HCT116 (cell line): ENCODE data around the gene SPDYE4. TPM values are rescaled to one million over a fixed set of nuclear protein-coding genes. Genes with fewer than 3 reads are reported as not detected.

ENCODE experiments used
- ATAC-seq: fragments of 200-7000 bp; cut with Tn5 transposase; 2 replicates; pipeline ENCODE4 v1.9.1; 2020; ENCODE audit warnings: mild to moderate bottlenecking, moderate library complexity
- BruUV-seq: library from RNA; stranded (reverse); fragments of 400-500 nt; replicated peaks from 2 replicates; lab custom pipeline; 2021; lab: Mats Ljungman, UMichigan
- CTCF ChIA-PET: fragments of 300-600 bp; sonication (Branson Sonifier 250); formaldehyde crosslinking; loops from one replicate; lab custom pipeline; 2021; ENCODE audit warnings: antibody characterized with exemption; lab: Charles Lee
- POLR2A ChIA-PET: fragments of 300-600, 350-600 bp; sonication (Branson Sonifier 250); formaldehyde crosslinking; loops from one replicate; lab custom pipeline; 2021; ENCODE audit warnings: antibody characterized with exemption; lab: Charles Lee
- RAD21 ChIA-PET, 2 experiments: fragments of 300-600 bp; sonication (Branson Sonifier 250); formaldehyde crosslinking; loops; one replicate each; lab custom pipeline; 2023; ENCODE audit warnings: low total read pairs in 2 of 2; ENCODE audit not compliant: uncharacterized antibody in 2 of 2, unreplicated experiment in 2 of 2, low non-redundant PET in 1 of 2; lab: Charles Lee
- DNase-seq: peaks from one replicate; pipeline ENCODE4 v3.0.0-alpha.2; 2010; ENCODE audit warnings: low read depth, low spot score
- H2AFZ ChIP-seq: fragments of 200-600 bp; shearing (Covaris generic), sonication (generic); 2 replicates; pipeline ENCODE4 v1.6.1; 2017; ENCODE audit warnings: low read depth, mixed run types, mixed read lengths, antibody characterized with exemption, low read length; ENCODE audit not compliant: poor library complexity, severe bottlenecking
- H3K27ac ChIP-seq: 2 replicates; pipeline ENCODE4 v1.5.1; 2012; ENCODE audit warnings: low read depth, low read length
- H3K27me3 ChIP-seq: fragments of 200-600 bp; sonication (generic); 2 replicates; pipeline ENCODE4 v1.6.1; 2016; ENCODE audit warnings: mixed run types, low read length, mixed read lengths; ENCODE audit not compliant: insufficient read depth
- H3K36me3 ChIP-seq, 2 experiments: fragments of 200-500 bp in 1 of 2; fragments of 200-600 bp in 1 of 2; sonication (Bioruptor generic) in 1 of 2; sonication (generic) in 1 of 2; 2 replicates each; pipeline versions ENCODE4 v1.5.1 to v1.6.1; 2014 to 2016; ENCODE audit warnings: low read length in 2 of 2, inconsistent platforms in 1 of 2, mixed read lengths in 1 of 2, mixed run types in 1 of 2; ENCODE audit not compliant: insufficient read depth in 2 of 2, control insufficient read depth in 1 of 2
- H3K4me1 ChIP-seq, 2 experiments: fragments of 200-600 bp in 1 of 2; sonication (generic) in 1 of 2; 2 replicates each; pipeline versions ENCODE4 v1.5.1 to v1.6.1; 2012 to 2017; ENCODE audit warnings: low read length in 2 of 2, inconsistent platforms in 1 of 2, mild to moderate bottlenecking in 1 of 2, mixed read lengths in 1 of 2, mixed run types in 1 of 2, moderate library complexity in 1 of 2; ENCODE audit not compliant: insufficient read depth in 2 of 2, control insufficient read depth in 1 of 2
- H3K4me2 ChIP-seq: fragments of 200-600 bp; sonication (generic); 2 replicates; pipeline ENCODE4 v1.6.1; 2017; ENCODE audit warnings: mixed run types, low read length, mixed read lengths
- H3K4me3 ChIP-seq, 2 experiments: fragments of 200-600 bp in 1 of 2; sonication (generic) in 1 of 2; replicated peaks in 1 of 2; 2 replicates each; pipeline ENCODE4 v1.5.1; 2011 to 2016; ENCODE audit warnings: low read length in 2 of 2, control low read depth in 1 of 2, low read depth in 1 of 2, mild to moderate bottlenecking in 1 of 2, mixed read lengths in 1 of 2, mixed run types in 1 of 2
- H3K79me2 ChIP-seq: fragments of 200-600 bp; sonication (generic); 2 replicates; pipeline ENCODE4 v1.6.1; 2017; ENCODE audit warnings: mild to moderate bottlenecking, mixed run types, low read length, moderate library complexity, mixed read lengths; ENCODE audit not compliant: insufficient read depth
- H3K9ac ChIP-seq: fragments of 200-600 bp; sonication (generic); 2 replicates; pipeline ENCODE4 v1.6.1; 2016; ENCODE audit warnings: low read length, mixed read lengths
- H3K9me2 ChIP-seq: fragments of 200-600 bp; sonication (generic), shearing (Covaris generic); 2 replicates; pipeline ENCODE4 v1.6.1; 2017; ENCODE audit warnings: mixed run types, mild to moderate bottlenecking, moderate library complexity; ENCODE audit not compliant: insufficient read depth
- H3K9me3 ChIP-seq, 2 experiments: fragments of 200-500 bp in 1 of 2; fragments of 200-600 bp in 1 of 2; sonication (Bioruptor generic) in 1 of 2; sonication (generic) in 1 of 2; 2 replicates each; pipeline ENCODE4 v1.6.1; 2014 to 2017; ENCODE audit warnings: low read length in 2 of 2, mixed read lengths in 2 of 2, inconsistent platforms in 1 of 2, low read depth in 1 of 2, mild to moderate bottlenecking in 1 of 2, mixed run types in 1 of 2, moderate library complexity in 1 of 2; ENCODE audit not compliant: control insufficient read depth in 1 of 2, insufficient read depth in 1 of 2
- H4K20me1 ChIP-seq: fragments of 200-600 bp; sonication (generic), shearing (Covaris generic); 2 replicates; pipeline ENCODE4 v1.6.1; 2017; ENCODE audit warnings: mixed run types, mild to moderate bottlenecking, moderate library complexity; ENCODE audit not compliant: insufficient read depth
- EZH2phosphoT487 ChIP-seq: fragments of 200-600 bp; IDR thresholded peaks from 2 replicates; pipeline ENCODE4 v1.6.1; 2018; ENCODE audit warnings: antibody characterized with exemption, borderline replicate concordance
- MAX ChIP-seq: IDR thresholded peaks from 2 replicates; pipeline ENCODE4 v1.6.1; 2012
- REST ChIP-seq: IDR thresholded peaks from 2 replicates; pipeline ENCODE4 v1.6.1; 2012; ENCODE audit warnings: low read depth
- intact Hi-C: fragments of 100-400 bp; cut with micrococcal nuclease; formaldehyde crosslinking; loops from 2 replicates; pipeline ENCODE4 v1.10.0; 2022
- total RNA-seq: library from RNA; stranded (reverse); gene quantifications from one replicate; pipeline ENCODE4 v1.2.1, GENCODE V29; 2021; ENCODE audit not compliant: unreplicated experiment

SPDYE4 gene
- total RNA-seq, 1 experiment from 2014 or later: not detected

- Histone ChIP-seq H3K36me3 (no peaks in the 10 kb centered on the region), H3K9me3 (no peaks in the 10 kb centered on the region), H3K27ac (no peak overlapping the region), H3K79me2 (no peaks in the 10 kb centered on the region), H3K9ac (no peak overlapping the region), H3K4me2 (no peak overlapping the region), H3K4me1 (no peaks in the 10 kb centered on the region), H3K27me3 (no peaks in the 10 kb centered on the region), H4K20me1 (no peaks in the 10 kb centered on the region), H3K4me3 (no peak overlapping the region), H3K9me2 (no peaks in the 10 kb centered on the region), H2AFZ (no peak overlapping the region)
- no TSS peak for BruUV-seq
- ChIA-PET CTCF (no interaction called here), POLR2A (no interaction called here), RAD21 (no interaction called here)
- DNase-seq (no peak), ATAC-seq (no peak)
- TF ChIP-seq MAX (no peak), REST (no peak), EZH2phosphoT487 (no peak)
- intact Hi-C loops: no loop called here
Observed at GRCh38 chr17:8726941-8727555, 31.3 kb downstream of the SPDYE4 start.
